Activated T-cell treated with anti-CD3 and anti-CD28 coated beads for 1 hour (primary cell): ENCODE results near the gene CLEC16A.
"Not testable (repeated sequence)": the region's sequence is repeated elsewhere in the genome, so short reads cannot be mapped to it uniquely, and the experiment has no call there.

Experiments used
- DNase-seq: peaks from one replicate; pipeline ENCODE4 v3.0.0-alpha.2; 2020; ENCODE audit warnings: low read depth

Gene CLEC16A

DNA sequence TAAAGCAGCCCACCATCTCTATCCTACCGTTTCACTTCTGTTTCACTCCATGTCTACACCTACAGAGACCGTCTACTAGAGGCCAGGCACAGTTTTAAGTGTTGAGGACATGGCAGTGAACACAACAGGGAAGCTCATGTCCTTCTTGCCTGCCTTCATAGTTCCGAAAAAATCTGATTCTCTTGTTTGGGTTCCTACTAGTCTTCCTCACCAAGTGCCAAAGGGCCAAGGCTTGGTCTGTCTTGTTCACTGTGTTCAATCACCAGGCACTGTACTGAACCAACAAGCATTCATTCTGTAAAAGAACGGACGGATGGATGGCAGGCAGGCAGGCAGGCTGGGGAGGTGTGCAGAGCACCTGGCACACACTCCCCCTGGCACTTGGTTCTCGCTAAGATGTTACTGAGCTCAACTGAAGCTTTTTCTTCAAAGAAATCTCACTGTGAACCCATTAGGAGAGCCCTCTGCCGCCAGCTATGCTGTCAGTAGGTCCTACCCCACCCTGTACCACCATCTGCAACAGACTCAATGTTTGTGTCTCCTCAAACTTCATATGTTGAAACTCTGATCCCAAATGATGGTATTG lies 4.6 kb upstream of the CLEC16A start:
- no peak for DNase-seq

DNA sequence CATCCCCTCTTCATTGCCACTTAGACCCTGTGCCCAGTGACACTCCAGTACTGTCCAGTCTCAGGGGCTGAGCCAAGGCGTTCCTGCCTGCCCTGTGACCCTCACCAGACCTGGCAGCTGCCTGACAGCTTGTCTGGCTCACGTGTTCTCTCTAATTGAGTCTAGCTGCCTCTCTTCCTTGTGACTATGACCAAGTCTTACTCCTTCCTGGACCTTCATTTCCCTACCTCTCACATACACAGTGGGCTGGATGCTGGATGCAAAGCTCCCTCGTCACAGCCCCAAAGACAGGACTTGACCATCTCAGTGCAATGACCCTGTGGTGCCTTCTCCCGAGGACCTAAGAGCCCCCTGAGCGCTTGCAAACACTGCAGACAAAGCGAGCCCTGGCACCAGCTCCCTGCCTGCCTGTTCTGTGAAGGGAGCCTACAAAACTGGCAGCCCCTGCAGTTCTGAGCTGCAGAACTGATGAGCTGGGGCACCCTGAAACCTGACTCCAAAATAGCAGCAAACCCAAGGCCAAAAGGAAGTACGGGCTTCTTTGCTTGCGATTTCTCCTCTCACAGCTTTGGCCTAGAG lies 3.8 kb upstream of the CLEC16A start:
- no peak for DNase-seq

DNA sequence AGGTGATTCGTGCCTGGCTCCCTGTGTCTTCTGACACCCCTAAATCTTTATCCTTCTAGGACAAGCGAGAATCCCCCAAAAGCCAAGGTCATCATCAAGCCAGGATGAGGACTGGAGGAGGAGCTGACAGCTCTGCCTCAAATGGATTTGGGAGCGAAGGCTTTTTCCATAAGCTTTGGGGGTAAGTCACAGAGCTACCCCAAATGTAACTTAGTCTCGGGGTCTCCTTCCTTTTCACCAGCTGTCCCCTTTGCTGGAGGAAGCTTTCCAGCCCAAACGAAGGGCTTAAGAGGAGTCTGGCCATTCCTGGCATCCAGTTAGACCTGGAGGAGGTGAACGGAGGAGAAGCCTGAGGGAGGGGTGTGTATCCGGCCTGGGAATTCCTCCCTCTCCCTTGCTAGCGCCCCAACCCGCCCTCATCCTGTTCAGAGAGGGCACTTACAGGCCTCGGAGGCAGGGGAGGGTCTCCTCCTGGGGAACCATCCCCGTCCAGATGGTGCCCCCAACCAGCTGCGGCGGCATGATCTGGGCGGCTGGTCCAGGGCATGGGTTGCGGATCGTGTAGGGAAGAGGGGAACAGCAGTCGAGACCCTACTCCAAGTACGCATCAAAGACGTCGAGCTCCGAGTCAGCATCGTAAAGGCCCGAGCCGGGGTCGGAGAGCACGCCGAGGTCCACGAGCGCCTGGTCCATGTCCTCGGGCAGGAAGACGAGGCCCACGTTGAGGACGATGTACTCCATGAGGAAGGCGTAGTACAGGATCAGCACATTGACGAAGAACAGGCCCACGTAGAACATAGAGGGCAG lies 3.0 kb upstream of the CLEC16A start:
- no peak for DNase-seq

DNA sequence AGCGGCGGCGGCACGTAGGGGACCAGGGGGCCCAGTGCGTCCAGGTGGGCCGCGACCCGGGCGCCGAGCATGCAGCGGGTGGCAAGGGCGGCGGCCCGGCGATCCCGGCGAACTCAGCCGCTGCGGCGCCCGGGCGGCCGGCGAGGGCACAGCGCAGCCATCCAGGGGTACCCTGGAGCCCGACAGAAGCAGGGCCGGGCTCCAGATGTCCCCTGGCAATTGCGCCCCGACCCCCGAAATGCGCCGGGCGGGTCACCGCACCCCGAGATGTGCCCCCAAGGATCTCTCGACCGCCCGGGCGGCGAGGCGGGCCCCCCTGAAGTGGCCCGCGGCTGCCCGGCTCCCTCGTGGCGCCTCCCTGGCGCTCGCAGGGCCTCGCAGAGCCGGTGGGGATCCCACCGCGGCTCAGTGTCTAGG lies 2.4 kb upstream of the CLEC16A start:
- not testable (repeated sequence) for DNase-seq

DNA sequence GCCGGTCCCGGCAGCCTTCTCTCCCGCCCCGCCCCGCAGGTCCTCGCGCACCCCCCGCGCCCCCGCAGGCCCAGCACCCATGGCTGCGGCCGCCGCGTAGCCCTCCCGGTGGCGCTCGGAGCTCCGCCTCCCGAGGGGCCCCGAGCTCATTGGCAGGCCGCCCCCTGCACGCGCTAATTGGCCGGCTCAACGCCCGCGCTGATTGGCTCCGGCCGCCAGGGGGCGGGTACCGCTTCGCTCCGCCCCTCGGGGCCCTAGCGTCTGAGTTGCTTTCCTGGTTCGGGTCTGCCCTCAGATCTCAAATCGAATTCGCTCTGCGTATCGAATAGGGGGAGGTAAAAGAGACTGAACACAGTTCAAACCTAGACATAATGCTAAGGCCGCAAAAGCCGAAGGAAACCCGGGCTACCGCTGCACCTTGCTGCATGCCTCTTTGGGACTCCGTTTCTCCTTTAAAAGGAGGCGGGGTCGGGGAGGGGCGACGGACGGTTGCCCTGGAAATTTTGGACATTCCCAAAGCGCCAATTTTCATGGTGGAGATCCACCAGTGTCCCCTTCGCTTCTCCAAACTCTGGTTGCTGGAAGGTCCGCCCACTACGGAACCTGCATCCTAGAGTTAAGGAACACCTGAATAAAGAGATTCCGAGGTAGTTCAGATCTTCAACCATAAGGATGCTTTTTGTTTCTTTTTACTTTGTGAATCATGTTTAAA lies 1.9 kb upstream of the CLEC16A start, which contains the start of gene DEXI:
DEXI (minus strand) TSS at position 117 of the 712 bp plus-strand sequence. CDS start 463 bp downstream, outside the sequence.
- DNase-seq, result peak; percentile 91

DNA sequence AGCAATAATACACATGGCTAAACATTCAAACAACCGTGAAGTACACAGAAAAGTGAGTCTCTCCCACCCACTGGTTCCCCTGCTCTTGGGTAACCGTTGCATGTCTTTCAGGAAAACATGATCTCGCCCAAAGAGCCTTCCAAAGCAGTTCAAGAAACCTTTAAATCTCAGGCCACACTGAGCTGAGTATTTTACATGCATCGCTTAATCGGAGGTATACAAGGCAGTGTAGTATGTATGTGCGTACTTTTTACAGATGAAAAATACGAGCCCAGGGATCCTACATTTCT lies 1.4 kb upstream of the CLEC16A start:
- no peak for DNase-seq

DNA sequence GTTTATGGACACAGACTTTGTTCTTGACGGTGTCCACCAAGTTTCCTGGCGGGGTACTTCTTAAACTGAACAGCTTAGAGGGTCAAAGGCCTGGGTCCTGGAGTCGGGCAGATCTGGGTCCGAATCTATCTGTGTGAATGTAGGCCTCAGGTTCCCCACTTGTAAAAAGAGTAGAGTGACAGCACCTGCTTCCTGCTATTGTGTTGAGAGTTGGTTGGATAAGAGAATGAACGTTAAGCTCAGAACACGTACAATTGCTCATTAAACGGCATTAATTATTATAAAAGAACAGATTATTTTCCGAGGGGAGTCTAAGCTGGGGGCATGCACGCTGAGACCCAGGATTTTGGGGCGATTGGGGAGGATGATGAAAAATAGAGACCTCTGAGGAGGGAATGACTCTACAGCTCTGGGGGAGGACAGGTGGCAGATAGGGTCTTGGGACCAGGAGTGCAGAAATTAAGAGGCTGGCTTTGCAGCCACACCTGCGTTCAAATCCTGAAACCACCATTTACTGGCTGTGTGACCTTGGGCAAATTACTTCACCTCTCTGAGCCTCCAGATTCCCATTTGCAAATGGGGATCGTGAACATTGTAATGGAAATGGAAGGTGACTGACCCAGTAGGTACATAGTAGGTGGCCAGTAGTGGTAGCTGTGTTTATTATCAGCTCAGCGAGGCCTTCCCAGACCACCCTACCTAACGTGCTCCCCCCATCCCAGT lies 862 bp downstream of the CLEC16A start:
- no peak for DNase-seq

DNA sequence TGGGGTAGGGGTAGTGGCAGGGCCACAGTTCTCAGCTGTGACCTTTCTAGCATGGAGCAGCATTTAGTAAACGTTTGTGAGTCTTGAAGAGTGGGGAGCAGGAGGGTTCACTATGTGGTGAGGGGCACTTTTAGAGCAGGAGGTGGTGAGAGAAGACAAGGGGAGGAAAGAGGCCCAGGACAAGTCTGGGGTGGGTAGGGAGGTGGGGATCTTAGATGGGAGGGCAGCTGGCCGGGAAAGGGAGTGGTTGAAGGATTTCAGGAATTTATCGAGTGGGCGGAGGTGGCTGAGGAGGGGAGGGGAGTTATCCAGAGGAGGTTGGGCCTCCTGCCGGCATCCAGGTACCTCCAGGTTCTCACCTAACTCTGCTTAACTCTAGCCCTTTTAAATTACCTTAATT lies 1.9 kb downstream of the CLEC16A start:
- no peak for DNase-seq

DNA sequence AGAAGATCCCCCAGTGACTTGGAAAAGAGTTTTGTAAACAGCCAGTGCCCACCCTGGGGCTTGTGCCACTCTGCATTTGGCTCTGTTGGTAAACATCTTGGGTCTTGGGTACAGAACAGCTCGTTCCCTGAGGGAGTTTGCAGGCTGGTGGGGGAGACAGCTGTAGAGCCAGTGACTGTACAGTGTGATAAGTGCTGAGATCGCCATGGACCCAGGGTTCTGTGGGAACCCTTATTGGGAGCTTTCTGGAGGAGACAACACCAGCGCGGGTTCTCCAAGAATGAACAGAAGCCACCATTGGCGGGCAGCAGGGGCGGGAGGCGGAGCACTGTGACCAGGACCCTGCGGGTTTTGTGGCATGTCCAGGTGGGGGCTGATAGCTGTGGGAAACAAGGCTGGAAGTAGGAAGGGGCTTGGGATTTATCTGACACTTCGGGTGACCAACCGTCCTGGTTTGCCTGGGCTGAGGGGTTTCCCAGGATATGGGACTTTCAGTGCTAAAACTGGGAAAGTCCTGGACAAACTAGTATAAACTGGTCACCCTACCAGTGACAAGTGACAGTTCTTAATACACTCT lies 2.9 kb downstream of the CLEC16A start:
- DNase-seq, result no peak

DNA sequence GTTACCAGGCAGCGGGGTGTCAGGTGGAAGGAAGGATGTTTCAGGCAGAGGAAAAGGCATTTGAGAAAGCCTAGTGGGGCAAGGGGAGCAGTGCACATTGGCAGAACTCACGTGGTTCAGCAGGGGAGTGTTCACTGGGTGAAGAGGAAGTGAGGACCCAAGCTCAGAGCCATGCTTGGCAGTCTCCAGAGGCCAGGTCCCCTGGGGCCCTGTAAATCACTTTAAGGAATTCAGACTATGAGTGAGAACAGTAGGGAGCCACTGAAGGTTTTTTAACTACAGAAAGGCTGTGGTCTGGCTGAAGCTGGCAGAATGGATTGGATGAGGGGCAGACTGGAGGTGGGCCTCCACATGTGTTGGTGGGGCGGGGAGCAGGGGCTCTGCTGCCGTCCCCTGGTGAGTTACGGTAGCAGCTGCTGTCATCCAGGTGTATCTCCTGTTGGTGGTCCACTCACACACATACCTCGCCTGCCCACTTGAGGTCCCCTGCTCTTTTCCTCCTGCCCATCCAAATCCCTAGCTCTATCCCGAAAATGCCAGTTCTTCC lies 5.1 kb downstream of the CLEC16A start:
- DNase-seq, result no peak

DNA sequence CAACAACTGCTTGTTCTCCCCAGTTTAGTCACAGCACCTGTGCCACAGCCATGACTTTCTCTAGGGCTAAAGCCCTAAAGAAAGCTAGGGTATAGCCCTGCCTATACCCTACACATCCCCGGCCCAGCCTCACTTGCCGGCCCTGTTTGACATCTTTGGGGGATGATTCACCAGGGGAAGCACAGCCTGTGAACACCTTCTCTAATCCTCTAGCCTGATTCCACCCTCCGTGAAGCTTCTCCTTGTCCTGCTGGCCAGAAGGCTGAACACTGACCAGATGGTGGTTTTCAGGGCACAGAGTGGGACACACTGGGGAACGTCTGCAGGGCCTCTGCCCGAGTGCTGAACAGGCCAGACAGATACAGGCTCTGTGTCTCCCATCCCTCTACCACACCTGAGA lies 6.0 kb downstream of the CLEC16A start:
- no peak for DNase-seq

DNA sequence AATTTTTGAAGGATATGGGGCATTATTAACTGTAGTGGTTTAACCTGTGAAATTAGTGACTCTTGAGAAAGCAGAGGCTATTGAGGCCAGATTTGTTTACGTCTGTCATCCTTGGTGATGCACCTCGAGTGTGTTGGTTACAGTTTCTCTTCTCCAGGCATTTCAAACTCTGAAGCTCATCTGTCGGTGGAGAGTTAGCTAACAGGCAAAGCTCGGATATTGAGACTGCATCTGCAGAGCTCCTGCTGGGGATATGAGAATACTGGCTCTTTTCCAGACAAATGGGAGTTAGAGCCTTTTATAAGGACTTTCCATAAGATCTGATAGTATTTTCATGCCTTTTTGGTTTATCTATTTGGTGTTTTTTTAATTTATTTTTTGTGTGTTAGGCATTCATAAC lies 6.7 kb downstream of the CLEC16A start:
- no peak for DNase-seq

DNA sequence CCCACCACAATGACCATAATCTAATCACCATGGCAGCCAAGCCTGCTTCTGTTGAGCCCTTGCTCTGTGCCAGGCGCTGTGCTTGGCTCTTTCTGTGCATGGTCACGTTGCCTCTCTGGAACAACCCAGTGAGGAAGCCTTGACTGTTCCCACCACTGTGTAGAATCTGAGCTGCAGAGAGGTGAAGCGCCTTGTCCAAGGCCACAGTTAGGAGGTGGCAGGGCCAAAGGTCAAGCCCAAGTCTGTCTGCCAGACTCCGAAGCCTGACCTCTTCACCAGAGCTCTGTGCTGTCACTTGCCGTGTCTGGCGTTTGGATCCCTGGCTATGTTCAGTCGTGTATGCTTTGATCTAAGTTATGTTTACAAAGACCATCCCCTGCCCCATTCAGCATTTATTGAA lies 10.5 kb downstream of the CLEC16A start:
- no peak for DNase-seq

DNA sequence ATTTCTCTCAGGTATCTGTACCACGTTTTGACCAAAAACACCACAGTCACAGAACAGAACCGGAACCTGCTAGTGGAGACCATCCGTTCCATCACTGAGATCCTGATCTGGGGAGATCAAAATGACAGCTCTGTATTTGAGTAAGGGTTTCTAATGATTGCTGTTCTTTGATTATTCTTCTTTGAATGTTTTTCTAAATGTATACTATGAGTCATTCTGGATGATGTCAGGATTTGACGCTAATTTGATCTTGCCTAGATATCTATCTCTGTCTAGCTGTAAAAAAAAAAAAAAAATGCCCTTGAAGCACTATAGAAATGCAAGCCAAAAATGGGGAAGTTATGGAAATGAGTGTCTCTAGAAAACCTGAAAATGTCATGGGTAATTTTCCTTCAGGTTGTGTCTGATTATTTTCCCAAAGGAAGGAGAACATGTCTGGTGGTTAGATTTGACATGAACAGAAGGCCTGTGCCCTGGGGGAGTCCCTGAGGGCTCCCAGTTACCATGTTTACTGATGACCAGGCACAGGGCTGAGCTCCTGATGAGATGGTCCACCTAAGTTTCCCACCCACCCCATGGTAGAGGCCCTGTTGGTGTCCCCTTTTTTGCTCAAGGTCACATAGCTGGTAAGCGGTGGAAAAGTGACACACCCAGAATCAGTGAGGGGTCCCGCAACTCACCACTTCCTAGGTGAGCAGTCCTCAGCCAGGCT lies 13.6 kb downstream of the CLEC16A start:
- no peak for DNase-seq

DNA sequence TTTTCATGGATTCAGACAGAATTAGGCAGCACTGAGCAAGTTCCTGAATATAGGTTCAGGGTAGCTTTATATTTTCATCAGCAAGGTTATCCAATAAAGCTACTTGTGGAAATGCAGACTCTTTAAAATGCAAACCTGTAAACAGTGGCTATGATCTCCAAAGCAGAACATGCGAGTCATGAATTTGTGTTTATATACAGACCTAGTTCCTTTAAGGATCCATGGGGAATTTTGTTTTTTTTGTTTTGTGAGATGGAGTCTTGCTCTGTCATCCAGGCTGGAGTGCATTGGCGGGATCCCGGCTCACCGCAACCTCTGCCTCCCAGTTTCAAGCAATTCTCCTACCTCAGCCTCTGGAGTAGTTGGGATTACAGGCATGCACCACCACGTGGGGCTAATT lies 14.8 kb downstream of the CLEC16A start:
- no peak for DNase-seq

DNA sequence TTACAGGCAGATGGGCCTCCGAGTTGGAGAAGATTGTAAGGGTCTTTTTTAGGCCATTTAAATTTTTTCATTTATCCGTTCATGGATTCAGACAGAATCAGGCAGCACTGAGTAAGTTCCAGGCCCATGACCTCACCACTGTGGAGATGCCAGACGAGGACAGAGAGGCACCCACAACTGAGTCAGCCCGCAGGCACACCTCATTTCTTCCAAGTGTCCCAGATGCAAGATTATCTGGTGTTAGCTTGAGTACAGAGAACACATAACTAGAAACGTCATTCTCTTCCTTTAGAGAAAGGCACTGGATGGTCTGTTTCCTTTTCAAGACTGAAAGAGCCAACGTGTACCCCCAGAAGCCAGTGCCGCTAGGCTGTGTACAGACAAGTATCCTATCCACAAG lies 16.9 kb downstream of the CLEC16A start:
- DNase-seq, result no peak

DNA sequence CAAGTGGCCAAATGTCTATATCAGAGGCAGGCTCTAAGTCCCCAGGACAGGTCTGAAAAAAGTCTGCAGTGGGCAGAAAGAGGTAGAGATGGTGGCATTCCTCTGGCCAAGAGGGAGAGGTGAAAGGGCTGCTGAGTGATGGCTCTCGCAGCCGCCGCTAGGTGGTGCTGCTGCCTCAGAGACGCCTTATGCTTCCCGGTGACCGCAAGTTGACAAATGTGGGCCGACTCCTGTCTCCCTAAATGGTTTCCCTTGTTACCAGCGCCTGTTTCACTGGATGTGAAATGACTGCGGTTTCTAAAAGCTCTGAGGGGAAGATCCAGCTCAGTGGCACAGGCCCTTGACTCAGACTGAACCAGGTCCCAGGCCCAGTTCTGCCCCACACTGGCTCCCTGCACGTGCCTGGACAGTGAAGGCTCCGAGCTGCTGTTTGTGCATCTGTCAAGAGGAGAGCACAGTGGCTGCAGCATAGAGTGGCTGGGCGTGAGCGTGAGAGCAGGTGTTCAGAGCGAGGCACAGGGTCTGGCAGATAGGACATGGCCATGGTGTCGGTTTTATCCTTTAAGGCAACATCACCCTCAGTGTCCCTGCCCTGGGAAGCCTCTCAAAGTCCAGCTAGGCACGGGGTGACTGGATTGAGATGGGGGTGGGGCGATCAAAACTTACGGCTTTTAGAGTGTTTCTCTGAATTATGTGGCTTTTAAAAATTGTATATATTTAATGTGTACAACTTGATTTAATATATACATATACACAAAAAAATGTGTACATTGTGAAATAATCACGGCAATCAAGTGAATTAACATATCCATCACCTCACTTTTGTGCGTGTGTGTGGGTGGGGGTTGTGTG lies 19.9 kb downstream of the CLEC16A start:
- DNase-seq, result peak; percentile 82

DNA sequence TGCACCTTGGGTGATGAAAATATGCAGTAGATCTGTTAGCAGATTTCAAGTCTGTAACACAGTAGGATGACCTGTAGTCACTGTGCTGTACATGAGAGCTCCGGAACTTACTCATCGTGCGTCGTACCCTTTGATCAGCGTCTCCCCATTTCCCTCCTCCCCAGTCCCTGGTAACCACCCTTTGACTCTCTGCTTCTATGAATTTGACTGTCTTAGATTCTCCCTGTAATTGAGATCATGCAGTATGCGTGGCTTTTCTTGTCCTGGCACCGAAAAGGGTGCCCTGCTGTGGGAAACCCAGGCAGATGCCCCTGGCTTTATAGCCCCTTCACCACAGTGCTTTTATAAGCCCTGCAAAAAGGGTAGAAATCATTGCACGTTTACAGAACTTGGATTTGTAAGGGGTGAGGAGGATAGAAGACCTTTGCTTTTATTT lies 20.5 kb downstream of the CLEC16A start:
- DNase-seq, result peak; percentile 33

DNA sequence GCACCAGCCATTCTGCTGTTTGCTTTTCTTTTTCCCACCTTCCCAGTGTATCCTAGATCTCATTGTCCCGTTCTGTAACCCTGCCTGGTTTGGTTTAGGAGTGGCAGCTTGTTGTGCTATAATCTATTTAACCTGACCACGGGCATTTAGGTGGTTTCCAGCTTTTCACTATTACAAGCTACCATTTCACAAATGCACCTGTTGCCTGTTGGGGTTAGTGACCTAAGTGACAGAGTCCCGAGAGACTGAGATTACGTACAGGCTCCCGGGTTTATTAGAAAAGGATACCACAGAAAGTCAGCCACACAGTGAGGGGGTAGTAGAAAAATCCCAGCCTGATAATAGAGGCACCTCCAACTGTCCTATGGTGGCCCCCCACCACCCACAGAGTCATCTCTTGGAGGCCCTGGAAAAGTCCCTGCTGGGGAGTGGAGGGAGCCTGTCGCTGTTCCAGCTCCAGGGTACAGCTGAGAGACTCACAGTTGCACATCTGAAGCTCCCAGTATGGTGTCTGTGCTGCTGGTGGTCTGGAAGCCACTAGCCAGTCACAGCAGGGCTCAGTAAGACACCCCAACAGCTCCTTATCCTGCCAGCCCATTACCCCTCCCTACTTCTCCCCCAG lies 21.2 kb downstream of the CLEC16A start:
- no peak for DNase-seq
